CD4-positive, alpha-beta T cell (primary cell): Measurements from ENCODE around the gene NDUFS5. TPM values are rescaled to one million over a fixed set of nuclear protein-coding genes. Genes with fewer than 3 reads are reported as not detected.
"Not testable (repeated sequence)": the region's sequence is repeated elsewhere in the genome, so short reads cannot be mapped to it uniquely, and the experiment has no call there.

Experiments used
- ATAC-seq: fragments of 200-7000 bp; cut with Tn5 transposase; one replicate; pipeline ENCODE4 v1.10.0; 2022; ENCODE audit warnings: mild to moderate bottlenecking; ENCODE audit not compliant: poor library complexity
- CTCF ChIA-PET: fragments of 350-600 bp; sonication (Branson Sonifier 250); formaldehyde crosslinking; loops from one replicate; lab custom pipeline; 2021; ENCODE audit warnings: antibody characterized with exemption, inconsistent platforms; lab: Charles Lee
- POLR2A ChIA-PET: fragments of 350-600 bp; sonication (Branson Sonifier 250); formaldehyde crosslinking; loops from one replicate; lab custom pipeline; 2021; ENCODE audit warnings: antibody characterized with exemption, inconsistent platforms; lab: Charles Lee
- DNase-seq, 14 experiments: peaks; one replicate each; pipeline ENCODE4 v3.0.0-alpha.2; 2013 to 2020; ENCODE audit warnings: mixed read lengths in 2 of 14
- H3K27ac ChIP-seq, 2 donors: one replicate each; pipeline versions ENCODE4 v1.5.1 to v1.7.0; 2013; ENCODE audit warnings: low read length in 2 of 2, low read depth in 1 of 2, mild to moderate bottlenecking in 1 of 2
- H3K27me3 ChIP-seq, 2 experiments: 1 replicate in 1 of 2; 2 replicates in 1 of 2; pipeline versions ENCODE4 v1.6.1 to v1.7.0; 2013; ENCODE audit warnings: low read length in 2 of 2, control low read depth in 1 of 2, mild to moderate bottlenecking in 1 of 2, moderate library complexity in 1 of 2; ENCODE audit not compliant: insufficient read depth in 2 of 2, control insufficient read depth in 1 of 2
- H3K36me3 ChIP-seq: one replicate; pipeline ENCODE4 v1.6.1; 2013; ENCODE audit warnings: low read length, control low read depth; ENCODE audit not compliant: insufficient read depth
- H3K4me1 ChIP-seq: one replicate; pipeline ENCODE4 v1.6.1; 2013; ENCODE audit warnings: low read length, control low read depth; ENCODE audit not compliant: insufficient read depth
- H3K4me3 ChIP-seq: one replicate; pipeline ENCODE4 v1.5.1; 2013; ENCODE audit warnings: mild to moderate bottlenecking, low read length, moderate library complexity
- H3K9me3 ChIP-seq, 2 experiments: 1 replicate in 1 of 2; 2 replicates in 1 of 2; pipeline versions ENCODE4 v1.6.1 to v1.7.0; 2013; ENCODE audit warnings: low read length in 2 of 2, mild to moderate bottlenecking in 2 of 2, control low read depth in 1 of 2, moderate library complexity in 1 of 2; ENCODE audit not compliant: control insufficient read depth in 1 of 2, insufficient read depth in 1 of 2
- H3K27ac Mint-ChIP-seq: one replicate; pipeline ENCODE4 v1.8.0; 2020; ENCODE audit warnings: mixed read lengths
- H3K27me3 Mint-ChIP-seq: one replicate; pipeline ENCODE4 v1.8.0; 2021; ENCODE audit warnings: mixed read lengths
- H3K36me3 Mint-ChIP-seq: one replicate; pipeline ENCODE4 v1.8.0; 2021; ENCODE audit warnings: low read depth, mixed read lengths
- H3K4me1 Mint-ChIP-seq: one replicate; pipeline ENCODE4 v1.8.0; 2021; ENCODE audit warnings: low read depth, mixed read lengths
- H3K4me3 Mint-ChIP-seq: one replicate; pipeline ENCODE4 v1.8.0; 2020; ENCODE audit warnings: mild to moderate bottlenecking, mixed read lengths
- H3K9me3 Mint-ChIP-seq: one replicate; pipeline ENCODE4 v1.8.0; 2020; ENCODE audit warnings: mixed read lengths
- CTCF ChIP-seq: fragments of 200-600 bp; IDR thresholded peaks from one replicate; pipeline ENCODE4 v1.8.0; 2022; ENCODE audit warnings: antibody characterized with exemption, mild to moderate bottlenecking
- intact Hi-C, 2 experiments: fragments of 100-400 bp; cut with DNase I in 1 of 2; cut with micrococcal nuclease in 1 of 2; formaldehyde crosslinking; loops; one replicate each; pipeline versions ENCODE4 v1.15.1 to v1.9.0; 2023 to 2025; cut with DNase I, micrococcal nuclease
- total RNA-seq, 174 experiments: library from RNA in 2 of 174; stranded (reverse) in 2 of 174; gene quantifications; one replicate each; pipeline ENCODE4 v1.2.3 and lab custom pipeline; 2021 to 2026

NDUFS5 gene
- total RNA-seq, 2 experiments from 2014 or later: 153 to 156 TPM

GRCh38 chr1:39050001-39050400 is 23.9 kb downstream of the NDUFS5 start:
- CTCF ChIA-PET: no interaction called here
- no peak overlapping the region for H3K4me3 Mint-ChIP-seq

GRCh38 chr1:39051193-39051850 is 25.2 kb downstream of the NDUFS5 start:
- H3K36me3 ChIP-seq, H3K4me1 Mint-ChIP-seq, H3K27ac Mint-ChIP-seq, intact Hi-C loops, H3K27me3 ChIP-seq, H3K27me3 Mint-ChIP-seq, H3K4me3 ChIP-seq, H3K4me3 Mint-ChIP-seq, H3K9me3 ChIP-seq, DNase-seq, H3K27ac ChIP-seq, H3K4me1 ChIP-seq, H3K9me3 Mint-ChIP-seq: not testable (repeated sequence)
- ATAC-seq: peak; percentile 29
- CTCF ChIA-PET: interaction anchor here (0.7 kb wide), 2 partner anchors 41 to 1658 kb away, joined by 3 to 4 read pairs; no protein-coding TSS in a partner anchor
- peaks cover 37% of the 10 kb centered on the region for H3K36me3 Mint-ChIP-seq
- POLR2A ChIA-PET: interaction anchor here (1.6 kb wide), 1 partner anchor 25 kb away, joined by 7 read pairs; the partner anchor contains the start of gene NDUFS5

More at GRCh38 chr1:39050001-39050400, 23.9 kb downstream of the NDUFS5 start:
- no peak for TF ChIP-seq CTCF
- DNase-seq (no peak), ATAC-seq (no peak)
- Mint-ChIP-seq H3K27ac (no peak overlapping the region), H3K27me3 (no peaks in the 10 kb centered on the region), H3K36me3 (peaks cover 39% of the 10 kb centered on the region), H3K9me3 (no peaks in the 10 kb centered on the region), H3K4me1 (peaks cover 7% of the 10 kb centered on the region)
- POLR2A ChIA-PET: interaction anchor here (1.6 kb wide), 1 partner anchor 24 kb away, joined by 7 read pairs; the partner anchor contains the start of gene NDUFS5
- Histone ChIP-seq H3K4me1 (no peaks in the 10 kb centered on the region), H3K27me3 (no peaks in the 10 kb centered on the region), H3K4me3 (no peak overlapping the region), H3K27ac (no peak overlapping the region), H3K36me3 (peaks cover 5% of the 10 kb centered on the region), H3K9me3 (no peaks in the 10 kb centered on the region)
- intact Hi-C loops: no loop called here

- no peak overlapping the region for H3K27ac ChIP-seq
- no peak for DNase-seq
- no peak overlapping the region for H3K4me3 Mint-ChIP-seq
- ChIA-PET CTCF (no interaction called here), POLR2A (no interaction called here)
- no peak overlapping the region for H3K27ac Mint-ChIP-seq
- H3K9me3 ChIP-seq: no peaks in the 10 kb centered on the region
- H3K4me1 ChIP-seq: no peaks in the 10 kb centered on the region
- H3K36me3 ChIP-seq: peaks cover 5% of the 10 kb centered on the region
- no peaks in the 10 kb centered on the region for H3K27me3 Mint-ChIP-seq
- no peaks in the 10 kb centered on the region for H3K9me3 Mint-ChIP-seq
- H3K4me1 Mint-ChIP-seq: peaks cover 7% of the 10 kb centered on the region
- no peak for ATAC-seq
- no peak overlapping the region for H3K4me3 ChIP-seq
- H3K27me3 ChIP-seq: no peaks in the 10 kb centered on the region
- no peak for TF ChIP-seq CTCF
- H3K36me3 Mint-ChIP-seq: peaks cover 30% of the 10 kb centered on the region
- intact Hi-C loops: no loop called here
Observed at GRCh38 chr1:39051956-39052355, 25.8 kb downstream of the NDUFS5 start.

- H3K27me3 Mint-ChIP-seq, POLR2A ChIA-PET, intact Hi-C loops, H3K27me3 ChIP-seq, H3K9me3 Mint-ChIP-seq, H3K27ac ChIP-seq, H3K4me3 ChIP-seq, ATAC-seq, DNase-seq, H3K9me3 ChIP-seq, H3K4me1 Mint-ChIP-seq, H3K4me1 ChIP-seq, H3K4me3 Mint-ChIP-seq, H3K36me3 ChIP-seq, H3K27ac Mint-ChIP-seq, CTCF ChIA-PET: not testable (repeated sequence)
- peaks cover 16% of the 10 kb centered on the region for H3K36me3 Mint-ChIP-seq
Observed at GRCh38 chr1:39055213-39055710, 29.1 kb downstream of the NDUFS5 start.

- intact Hi-C loops, H3K27ac ChIP-seq, H3K4me3 ChIP-seq, H3K27ac Mint-ChIP-seq, H3K36me3 Mint-ChIP-seq, H3K4me1 ChIP-seq, CTCF ChIA-PET, H3K9me3 Mint-ChIP-seq, H3K27me3 Mint-ChIP-seq, H3K4me3 Mint-ChIP-seq, H3K36me3 ChIP-seq, POLR2A ChIA-PET, ATAC-seq, DNase-seq, H3K4me1 Mint-ChIP-seq, H3K27me3 ChIP-seq, H3K9me3 ChIP-seq: not testable (repeated sequence)
Observed at GRCh38 chr1:39061516-39061915, 35.4 kb downstream of the NDUFS5 start.
